C4-2B (cell line): Measurements from ENCODE around the gene LCE3E.

Experiments used
- CTCF ChIP-seq: fragments of 450-650 bp; conservative IDR thresholded peaks from 2 replicates; pipeline ENCODE4 v1.5.1; 2017; ENCODE audit warnings: mild to moderate bottlenecking
- ZFX ChIP-seq: fragments of 450-650 bp; IDR thresholded peaks from 2 replicates; pipeline ENCODE4 v1.6.1; 2017

GRCh38 chr1:152533327-152533938 lies 33.1 kb downstream of the LCE3E start:
- TF ChIP-seq CTCF (peak; percentile 94), ZFX (no peak)
